GM19372 (cell line): Measurements from ENCODE around the gene ENOX2.

Source experiments
- ATAC-seq: cut with Tn5 transposase; IDR thresholded peaks from one replicate; pipeline ENCODE4 v1.9.1; 2021; ENCODE audit warnings: mild to moderate bottlenecking, low read depth, moderate library complexity; ENCODE audit not compliant: unreplicated experiment

The ENOX2 gene

DNA sequence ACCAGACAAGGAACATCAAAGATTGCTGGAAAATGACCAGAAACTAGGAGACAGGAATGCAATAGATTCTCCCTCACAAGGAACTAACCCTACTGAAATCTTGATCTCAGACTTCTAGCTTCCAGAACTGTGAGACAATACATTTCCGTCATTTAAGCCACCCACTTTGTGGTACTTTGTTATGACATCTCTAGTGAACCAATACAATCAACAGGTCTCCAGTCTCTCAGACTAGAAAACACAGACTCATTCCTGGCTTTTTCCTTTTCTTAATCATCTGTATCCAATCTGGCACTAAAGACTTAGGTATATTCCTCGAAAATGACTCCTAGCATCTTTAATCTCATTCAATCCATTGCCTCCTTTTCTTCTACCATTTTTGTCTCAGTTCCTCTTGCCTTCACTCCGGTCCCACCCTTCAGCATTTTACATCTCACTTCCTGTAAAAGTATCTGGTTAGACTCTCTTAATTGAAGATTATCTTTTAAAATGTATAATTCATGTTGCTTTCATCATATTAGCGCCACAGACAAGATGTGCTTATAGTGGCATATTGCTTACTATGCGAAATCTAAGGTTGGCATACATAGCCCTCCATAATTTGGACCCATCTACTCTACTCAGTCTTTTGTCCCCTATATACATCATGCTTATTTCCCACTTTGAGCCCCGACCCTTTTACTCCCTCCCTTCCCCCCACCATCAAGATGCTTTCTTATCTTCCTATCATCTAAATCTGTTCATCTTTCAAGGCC lies 250.0 kb downstream of the ENOX2 start:
- no peak for ATAC-seq

DNA sequence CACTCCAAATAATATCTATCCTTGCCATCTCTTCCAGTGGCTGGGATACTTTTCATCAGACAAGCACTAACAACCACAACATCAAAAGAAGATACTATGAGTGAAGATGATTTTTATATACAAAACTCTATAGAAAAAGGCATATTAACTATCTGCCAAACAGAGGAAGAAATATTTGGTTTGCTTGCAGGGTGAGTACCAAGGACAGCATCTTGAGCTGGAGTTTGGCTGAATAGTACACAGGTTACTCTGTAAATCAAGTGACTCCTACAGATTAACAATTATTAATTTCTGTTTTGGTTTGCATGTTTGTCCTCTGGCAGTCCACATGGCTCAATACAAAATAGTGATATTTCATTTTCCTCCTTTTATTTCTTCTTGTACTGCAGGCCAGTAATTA lies 253.3 kb downstream of the ENOX2 start:
- ATAC-seq, result no peak

DNA sequence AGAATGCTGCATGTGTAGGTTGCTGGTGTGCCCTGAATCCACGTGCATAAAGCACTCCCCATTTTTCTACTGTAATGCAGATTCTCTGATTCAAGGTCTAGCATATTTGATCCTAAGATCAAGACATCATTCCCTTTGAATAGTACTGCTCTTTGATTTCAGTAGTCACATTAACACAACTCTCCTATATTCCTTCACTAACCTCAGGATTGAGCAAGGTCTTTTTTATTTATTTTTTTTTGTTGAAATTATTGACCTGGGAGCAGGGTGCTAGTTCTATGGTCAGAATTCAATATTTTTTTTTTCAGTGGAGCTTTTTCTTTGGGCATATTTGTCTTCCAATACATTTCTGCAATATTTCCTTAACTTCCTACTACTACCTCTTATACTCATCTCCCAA lies 255.5 kb downstream of the ENOX2 start:
- ATAC-seq, result no peak

DNA sequence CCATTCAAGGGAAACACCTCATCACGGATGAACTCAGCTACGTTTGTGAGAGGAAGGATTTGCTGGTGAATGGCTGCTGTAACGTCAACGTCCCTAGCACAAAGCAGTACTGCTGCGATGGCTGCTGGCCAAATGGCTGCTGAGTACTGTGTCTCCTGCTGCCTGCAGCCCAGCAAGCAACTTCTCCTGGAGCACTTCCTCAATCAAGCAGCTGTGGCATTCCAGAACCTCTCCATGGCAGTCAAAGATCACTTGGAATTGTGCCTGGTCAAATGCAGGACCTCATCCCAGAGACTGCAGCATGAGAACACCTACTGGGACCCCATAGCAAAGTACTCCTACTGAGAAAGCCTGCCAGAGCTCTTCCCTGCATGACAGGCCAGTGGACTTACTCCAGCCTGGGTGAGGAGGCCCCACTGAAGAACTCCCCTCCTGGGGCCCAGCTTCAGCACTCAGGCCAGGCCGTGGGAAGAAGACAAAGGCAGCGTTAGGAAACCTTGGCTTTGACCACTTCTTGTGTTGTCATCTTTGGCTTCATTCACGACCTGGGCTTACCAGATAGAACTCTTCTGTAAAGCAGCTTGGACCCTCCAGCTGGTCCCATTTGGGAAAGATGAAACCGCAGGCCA lies 256.9 kb downstream of the ENOX2 start:
- ATAC-seq, result no peak

DNA sequence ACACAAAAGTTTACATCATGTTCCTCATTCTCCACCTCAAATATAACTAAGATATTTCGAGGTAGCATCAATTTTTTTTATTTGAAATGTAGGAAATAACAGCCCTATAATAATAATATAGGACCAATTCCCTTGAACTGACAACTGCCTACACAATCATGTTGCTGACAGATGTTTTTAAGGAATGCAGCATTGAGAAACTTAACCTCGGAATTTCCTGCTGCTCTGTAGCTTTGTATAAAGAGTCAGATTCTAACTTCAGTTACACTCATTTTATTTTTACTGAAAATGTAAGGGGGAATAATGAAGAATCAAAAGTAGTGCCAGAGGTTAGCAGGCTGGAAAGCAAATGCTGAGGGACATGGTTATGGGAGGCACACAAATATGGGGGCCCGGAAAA lies 265.4 kb downstream of the ENOX2 start:
- no peak for ATAC-seq

- ATAC-seq, result no peak
Observed at GRCh38 chrX:130636277-130636676, 266.7 kb downstream of the ENOX2 start.

- ATAC-seq, result no peak
Observed at GRCh38 chrX:130631011-130631410, 272.0 kb downstream of the ENOX2 start.

DNA sequence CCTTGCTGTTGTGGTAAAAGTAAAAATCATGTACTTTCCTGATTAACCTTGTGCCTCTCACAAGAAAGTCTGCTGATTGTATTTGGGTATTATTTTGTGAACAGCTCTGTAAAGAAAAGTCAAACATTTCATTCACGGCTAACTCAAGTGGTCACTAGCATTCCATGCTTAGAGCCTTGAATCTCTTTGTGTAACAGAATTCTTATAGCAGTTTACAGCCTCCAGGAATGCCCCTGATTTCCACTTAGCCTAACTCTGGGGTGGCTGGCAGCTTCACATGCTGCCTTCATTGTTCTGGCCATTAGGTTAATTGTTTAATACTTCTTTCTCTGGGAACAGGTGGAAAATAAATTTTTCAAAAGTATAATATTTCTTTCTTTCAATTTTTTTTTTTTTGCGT lies 274.5 kb downstream of the ENOX2 start:
- no peak for ATAC-seq

GRCh38 chrX:130626521-130626920 lies 276.5 kb downstream of the ENOX2 start:
- no peak for ATAC-seq

DNA sequence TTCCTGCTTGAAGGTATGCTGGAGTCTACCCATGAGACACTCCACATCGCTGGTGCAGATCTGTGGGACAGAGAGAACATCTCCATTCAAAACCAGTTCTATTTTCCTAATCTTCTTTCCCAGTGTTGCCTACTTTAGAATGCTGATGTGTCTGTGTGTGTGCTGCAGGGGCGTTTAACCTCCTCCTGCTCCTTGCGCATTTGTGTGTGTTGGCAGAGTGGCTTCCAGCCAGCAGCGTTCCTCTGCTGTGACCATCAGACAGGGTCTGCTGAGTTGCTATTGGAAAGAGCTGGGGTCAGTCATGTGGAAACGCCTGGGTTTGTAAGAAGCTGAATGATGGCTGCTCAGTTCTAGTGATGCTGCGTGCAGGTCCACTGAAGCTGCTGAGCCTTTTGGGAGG lies 277.6 kb downstream of the ENOX2 start:
- ATAC-seq, result no peak

DNA sequence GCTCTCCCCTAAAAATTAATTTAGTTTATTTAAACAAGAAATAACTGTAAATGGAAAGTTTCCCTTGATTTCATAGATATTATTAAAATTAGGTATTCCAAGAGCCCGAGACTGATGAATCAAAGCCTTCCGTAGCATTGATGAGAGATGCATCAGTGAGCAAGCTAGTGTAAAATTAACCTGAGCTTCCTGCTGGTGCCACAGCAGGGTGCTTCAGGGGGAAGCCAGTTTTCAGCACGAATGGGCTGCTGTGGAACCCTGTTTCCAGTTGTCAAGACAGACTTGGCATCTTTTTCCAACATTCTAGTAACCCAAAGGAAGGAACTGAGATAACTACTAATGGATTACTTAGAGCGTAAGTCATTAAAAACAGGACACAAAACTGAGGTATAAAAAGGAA lies 279.5 kb downstream of the ENOX2 start:
- no peak for ATAC-seq

GRCh38 chrX:130615941-130616340 lies 287.1 kb downstream of the ENOX2 start:
- ATAC-seq, result no peak

- no peak for ATAC-seq
Observed at GRCh38 chrX:130607431-130607830, 295.6 kb downstream of the ENOX2 start.

DNA sequence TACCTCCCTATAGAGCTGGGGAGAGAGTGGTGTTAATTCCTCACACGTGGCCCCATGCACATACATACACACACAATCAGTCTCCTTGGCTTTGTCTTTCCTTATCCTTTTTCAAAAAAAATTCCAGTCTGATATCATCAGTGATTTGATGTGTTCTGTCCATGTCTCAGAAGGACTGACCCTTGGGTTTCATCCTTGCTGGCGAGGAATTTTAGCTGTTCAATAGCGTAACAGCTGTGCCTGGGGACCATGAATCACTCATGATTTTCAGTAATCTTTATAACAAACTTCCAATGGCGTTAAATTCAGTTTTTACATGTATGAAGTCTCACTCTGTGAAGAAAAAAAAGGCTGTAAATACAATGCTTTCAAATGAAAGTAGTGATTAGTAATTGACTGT lies 296.6 kb downstream of the ENOX2 start:
- no peak for ATAC-seq

GRCh38 chrX:130604882-130605281 lies 298.1 kb downstream of the ENOX2 start:
- ATAC-seq, result no peak

DNA sequence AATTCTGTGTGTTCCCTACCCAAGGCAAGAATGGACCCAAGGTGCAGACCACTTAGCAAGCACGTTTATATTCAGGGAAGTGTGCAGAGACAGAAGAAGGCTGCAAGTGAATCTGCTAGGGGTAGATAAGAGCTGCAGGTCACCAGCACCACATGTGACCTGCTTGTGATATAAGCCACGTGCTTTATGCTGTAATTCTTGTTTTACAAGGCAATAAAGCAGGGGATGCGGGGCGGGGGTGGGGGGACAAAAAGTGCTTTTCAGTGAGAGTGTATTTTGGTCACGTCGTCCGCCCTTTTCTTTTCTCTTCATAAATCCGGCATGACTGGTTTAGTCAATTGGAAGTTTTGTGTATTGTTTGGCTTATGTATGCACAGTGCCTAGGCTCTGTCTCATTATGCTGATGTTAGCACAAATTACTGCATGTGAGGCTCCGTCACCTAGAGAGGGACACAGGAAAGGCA lies 308.5 kb downstream of the ENOX2 start:
- ATAC-seq, result no peak

GRCh38 chrX:130593911-130594310 lies 309.1 kb downstream of the ENOX2 start:
- ATAC-seq, result no peak

GRCh38 chrX:130592204-130592603 lies 310.8 kb downstream of the ENOX2 start:
- no peak for ATAC-seq

DNA sequence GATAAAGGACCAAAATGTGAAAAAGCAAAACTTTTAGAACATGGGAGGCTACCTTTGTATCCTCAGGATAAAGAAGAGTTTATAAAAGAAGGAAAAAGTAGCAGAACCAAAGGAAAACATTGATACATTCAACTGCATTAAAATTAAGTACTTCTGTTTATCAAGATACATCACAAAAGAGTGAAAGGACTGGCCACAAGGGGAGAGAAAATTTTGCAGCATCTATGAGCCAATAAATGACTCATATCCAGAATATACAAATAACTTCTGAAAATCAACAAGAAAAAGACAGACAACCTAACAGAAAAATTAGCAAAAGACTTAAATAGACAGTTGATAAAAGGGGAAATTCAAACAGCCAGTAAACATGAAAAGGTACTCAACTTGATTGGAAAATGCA lies 324.1 kb downstream of the ENOX2 start:
- no peak for ATAC-seq

GRCh38 chrX:130577431-130577830 lies 325.6 kb downstream of the ENOX2 start:
- ATAC-seq, result no peak

- peak; percentile 85 for ATAC-seq
Observed at GRCh38 chrX:130575831-130576389, 327.1 kb downstream of the ENOX2 start.
